GM21526 (cell line): ENCODE measurements around the gene RABGAP1L.
"Not testable (repeated sequence)": the region's sequence is repeated elsewhere in the genome, so short reads cannot be mapped to it uniquely, and the experiment has no call there.

ENCODE experiments used
- ATAC-seq: cut with Tn5 transposase; IDR thresholded peaks from one replicate; pipeline ENCODE4 v1.9.1; 2021; ENCODE audit warnings: moderate library complexity; ENCODE audit not compliant: unreplicated experiment, low FRiP score

Gene RABGAP1L

GRCh38 chr1:174786358-174786757 is 627.0 kb downstream of the RABGAP1L start:
- ATAC-seq, result no peak

- ATAC-seq, result no peak
Observed at GRCh38 chr1:174786760-174787159, 627.4 kb downstream of the RABGAP1L start.

GRCh38 chr1:174788981-174789380 is 629.7 kb downstream of the RABGAP1L start:
- no peak for ATAC-seq

GRCh38 chr1:174789399-174789798 is 630.1 kb downstream of the RABGAP1L start:
- no peak for ATAC-seq

- no peak for ATAC-seq
Observed at GRCh38 chr1:174791863-174792262, 632.5 kb downstream of the RABGAP1L start.

- ATAC-seq, result no peak
Observed at GRCh38 chr1:174794861-174795260, 635.5 kb downstream of the RABGAP1L start.

- no peak for ATAC-seq
Observed at GRCh38 chr1:174795806-174796205, 636.5 kb downstream of the RABGAP1L start.

- ATAC-seq, result no peak
Observed at GRCh38 chr1:174797398-174797797, 638.1 kb downstream of the RABGAP1L start.

GRCh38 chr1:174799136-174799479 is 639.8 kb downstream of the RABGAP1L start:
- peak; percentile 22 for ATAC-seq

- ATAC-seq, result peak; percentile 10
Observed at GRCh38 chr1:174800216-174800851, 641.0 kb downstream of the RABGAP1L start.

- no peak for ATAC-seq
Observed at GRCh38 chr1:174800876-174801275, 641.6 kb downstream of the RABGAP1L start.

- no peak for ATAC-seq
Observed at GRCh38 chr1:174809755-174810280, 650.5 kb downstream of the RABGAP1L start.

GRCh38 chr1:174812016-174812415 is 652.7 kb downstream of the RABGAP1L start:
- no peak for ATAC-seq

GRCh38 chr1:174812656-174813055 is 653.3 kb downstream of the RABGAP1L start:
- no peak for ATAC-seq

- ATAC-seq, result no peak
Observed at GRCh38 chr1:174815036-174815435, 655.7 kb downstream of the RABGAP1L start.

GRCh38 chr1:174815474-174815908 is 656.2 kb downstream of the RABGAP1L start:
- ATAC-seq, result no peak

- not testable (repeated sequence) for ATAC-seq
Observed at GRCh38 chr1:174816621-174817020, 657.3 kb downstream of the RABGAP1L start.

- ATAC-seq, result no peak
Observed at GRCh38 chr1:174818014-174818616, 658.8 kb downstream of the RABGAP1L start.

- no peak for ATAC-seq
Observed at GRCh38 chr1:174818951-174819350, 659.6 kb downstream of the RABGAP1L start.

- no peak for ATAC-seq
Observed at GRCh38 chr1:174819596-174819995, 660.3 kb downstream of the RABGAP1L start.

- ATAC-seq, result no peak
Observed at GRCh38 chr1:174825127-174825526, 665.8 kb downstream of the RABGAP1L start.

GRCh38 chr1:174825806-174826205 is 666.5 kb downstream of the RABGAP1L start:
- ATAC-seq, result no peak
